Hepatocyte (in vitro differentiated cells): ENCODE results near the gene SART1. TPM values are rescaled to one million over a fixed set of nuclear protein-coding genes. Genes with fewer than 3 reads are reported as not detected.

ENCODE experiments used
- DNase-seq: peaks from one replicate; pipeline ENCODE4 v3.0.0-alpha.2; 2016; ENCODE audit warnings: low spot score
- H2AFZ ChIP-seq: fragments of 200-600 bp; sonication (generic); 2 replicates; pipeline ENCODE4 v1.6.0; 2016; ENCODE audit warnings: antibody characterized with exemption, mild to moderate bottlenecking
- H3K27ac ChIP-seq: fragments of 200-600 bp; sonication (generic); 2 replicates; pipeline ENCODE4 v1.5.1; 2016; ENCODE audit warnings: mild to moderate bottlenecking
- H3K27me3 ChIP-seq: fragments of 200-600 bp; sonication (generic); 2 replicates; pipeline ENCODE4 v1.6.1; 2016
- H3K36me3 ChIP-seq: fragments of 200-600 bp; sonication (generic); replicated peaks from 2 replicates; pipeline ENCODE4 v1.5.1; 2016; ENCODE audit warnings: low read depth; ENCODE audit not compliant: insufficient read depth
- H3K4me1 ChIP-seq: fragments of 200-600 bp; sonication (generic); 2 replicates; pipeline ENCODE4 v1.5.1; 2016; ENCODE audit warnings: mild to moderate bottlenecking, moderate library complexity; ENCODE audit not compliant: insufficient read depth
- H3K4me2 ChIP-seq: fragments of 200-600 bp; sonication (generic); 2 replicates; pipeline ENCODE4 v1.6.0; 2016
- H3K4me3 ChIP-seq: fragments of 200-600 bp; sonication (generic); 2 replicates; pipeline ENCODE4 v1.5.1; 2016; ENCODE audit warnings: mild to moderate bottlenecking
- H3K79me2 ChIP-seq: fragments of 200-600 bp; sonication (generic); 2 replicates; pipeline ENCODE4 v1.6.0; 2017; ENCODE audit warnings: mild to moderate bottlenecking
- H3K9me2 ChIP-seq: fragments of 200-600 bp; sonication (generic); replicated peaks from 2 replicates; pipeline ENCODE4 v1.6.0; 2017; ENCODE audit warnings: mild to moderate bottlenecking; ENCODE audit not compliant: insufficient read depth
- H3K9me3 ChIP-seq: fragments of 200-600 bp; sonication (generic); 2 replicates; pipeline ENCODE4 v1.5.1; 2016; ENCODE audit warnings: low read depth, mild to moderate bottlenecking
- H4K20me1 ChIP-seq: fragments of 200-600 bp; sonication (generic); 2 replicates; pipeline ENCODE4 v1.6.0; 2016; ENCODE audit warnings: mild to moderate bottlenecking; ENCODE audit not compliant: insufficient read depth, poor library complexity, severe bottlenecking
- CTCF ChIP-seq: fragments of 200-600 bp; sonication (generic); IDR thresholded peaks from 2 replicates; pipeline ENCODE4 v1.5.1; 2016; ENCODE audit warnings: antibody characterized with exemption, mild to moderate bottlenecking; ENCODE audit not compliant: poor library complexity
- EZH2 ChIP-seq: fragments of 200-600 bp; sonication (generic); IDR thresholded peaks from 2 replicates; pipeline ENCODE4 v1.6.1; 2016; ENCODE audit warnings: antibody characterized with exemption, mild to moderate bottlenecking, borderline replicate concordance
- EZH2phosphoT487 ChIP-seq: fragments of 200-600 bp; sonication (generic); IDR thresholded peaks from one replicate; pipeline ENCODE4 v1.6.1; 2018; ENCODE audit warnings: antibody characterized with exemption, mild to moderate bottlenecking, low read depth, moderate library complexity; ENCODE audit not compliant: unreplicated experiment, severe bottlenecking
- WGBS: methylation state at CpG from one replicate; pipeline ENCODE4 v1.1.6; 2016; ENCODE audit warnings: low lambda C conversion rate; ENCODE audit errors: missing lambda C conversion rate; 5-methylcytosine and 5-hydroxymethylcytosine counted together
- polyA plus RNA-seq: library from polyadenylated mRNA; unstranded; fragments of >200 nt; fragmentation: Nextera tagmentation; extraction: Ambion mirVana; gene quantifications from 2 replicates; pipeline ENCODE4 v1.2.1, GENCODE V29; 2016
- total RNA-seq: library from RNA; depleted of rRNA; stranded (reverse); fragments of >200 nt; gene quantifications from 2 replicates; pipeline ENCODE4 v1.2.3, GENCODE V29; 2014

SART1 gene
- total and polyA plus RNA-seq, 2 experiments from 2014 or later = 32.5 to 34.1 TPM

DNA sequence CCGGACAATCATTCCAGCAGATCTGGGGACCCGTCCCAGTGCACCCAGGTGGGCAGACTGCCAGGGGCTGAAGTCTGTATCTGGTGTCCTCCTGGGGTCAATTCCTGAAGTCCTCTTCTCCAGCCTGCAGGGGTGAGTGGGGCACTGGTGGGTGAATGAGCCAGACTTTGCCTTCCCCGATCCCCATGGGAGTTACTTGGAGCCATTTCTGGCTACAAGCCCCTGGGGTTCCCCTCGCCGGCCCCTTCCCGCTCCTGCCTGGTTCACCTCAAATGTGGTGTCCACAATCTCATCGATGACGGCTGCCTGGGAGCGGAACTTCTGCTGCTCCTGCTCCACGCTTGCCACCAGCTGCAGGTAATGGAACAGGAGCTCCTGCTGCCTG, 55.3 kb downstream of the SART1 start:
- Histone ChIP-seq H2AFZ (no peak overlapping the region), H3K79me2 (no peaks in the 10 kb centered on the region), H3K4me2 (no peak overlapping the region), H3K9me3 (no peaks in the 10 kb centered on the region), H3K36me3 (no peaks in the 10 kb centered on the region), H3K9me2 (no peaks in the 10 kb centered on the region), H3K27me3 (peaks cover 8% of the 10 kb centered on the region), H3K4me3 (no peak overlapping the region), H3K27ac (no peak overlapping the region), H3K4me1 (no peaks in the 10 kb centered on the region), H4K20me1 (no peaks in the 10 kb centered on the region)
- 94% methylated on average over 9 of the region's 10 CpGs for WGBS
- TF ChIP-seq EZH2phosphoT487 (no peak), CTCF (no peak), EZH2 (no peak)
- no peak for DNase-seq

DNA sequence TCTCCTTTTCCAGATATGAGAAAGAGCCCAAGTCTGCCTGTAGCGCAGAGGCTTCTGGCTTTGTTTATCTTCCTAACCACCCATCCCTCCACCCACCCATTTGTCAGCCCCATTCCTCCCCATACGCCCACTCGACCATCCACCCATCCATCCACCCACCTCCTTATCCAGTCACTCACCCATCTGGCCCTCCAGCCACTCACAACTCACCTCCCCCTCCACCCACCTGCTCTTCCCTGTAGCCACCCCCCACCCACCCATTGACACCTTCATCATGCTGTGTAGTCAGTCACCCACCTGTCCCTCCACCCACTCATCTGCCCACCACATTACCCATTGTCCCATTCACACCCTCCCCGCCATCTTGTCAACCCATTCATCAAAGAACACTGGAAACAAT, 55.8 kb downstream of the SART1 start:
- Histone ChIP-seq H3K4me1 (no peaks in the 10 kb centered on the region), H2AFZ (no peak overlapping the region), H3K79me2 (no peaks in the 10 kb centered on the region), H3K27ac (no peak overlapping the region), H3K4me3 (no peak overlapping the region), H3K4me2 (no peak overlapping the region), H3K27me3 (peaks cover 3% of the 10 kb centered on the region), H4K20me1 (no peaks in the 10 kb centered on the region), H3K9me3 (no peaks in the 10 kb centered on the region), H3K9me2 (no peaks in the 10 kb centered on the region), H3K36me3 (no peaks in the 10 kb centered on the region)
- no peak for DNase-seq
- WGBS = 100% methylated on average over 1 of the region's 4 CpGs
- TF ChIP-seq EZH2 (no peak), CTCF (no peak), EZH2phosphoT487 (no peak)

DNA sequence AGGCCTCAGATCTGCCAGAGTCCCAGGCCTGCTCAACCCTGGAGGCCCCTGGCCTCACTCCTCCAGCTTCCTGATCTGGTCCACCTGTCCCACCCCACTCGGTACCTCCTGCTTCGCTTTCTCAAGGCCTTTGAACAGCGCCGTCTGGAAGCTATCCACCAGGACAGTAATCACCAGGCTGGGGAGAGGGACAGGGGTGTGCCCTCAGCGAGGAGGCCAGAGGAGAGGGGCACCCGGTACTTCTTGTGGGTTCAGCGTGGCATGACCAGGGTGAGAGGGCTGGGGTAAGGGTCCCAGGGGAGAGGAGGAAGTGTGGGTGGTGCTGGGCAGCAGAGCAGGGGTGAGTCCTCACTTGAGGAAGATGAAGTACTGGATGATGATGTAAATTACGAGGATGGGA, 58.7 kb downstream of the SART1 start:
- Histone ChIP-seq H4K20me1 (no peaks in the 10 kb centered on the region), H3K27ac (no peak overlapping the region), H3K36me3 (no peaks in the 10 kb centered on the region), H2AFZ (no peak overlapping the region), H3K4me1 (no peaks in the 10 kb centered on the region), H3K9me3 (no peaks in the 10 kb centered on the region), H3K4me3 (no peak overlapping the region), H3K79me2 (no peaks in the 10 kb centered on the region), H3K27me3 (no peaks in the 10 kb centered on the region), H3K4me2 (no peak overlapping the region), H3K9me2 (no peaks in the 10 kb centered on the region)
- WGBS = 81% methylated on average over 7 of the region's 8 CpGs
- no peak for DNase-seq
- TF ChIP-seq EZH2 = no peak
- no peak for TF ChIP-seq CTCF
- TF ChIP-seq EZH2phosphoT487 = no peak
